ENCODE results near the gene TICRR. TPM values are rescaled to one million over a fixed set of nuclear protein-coding genes. Genes with fewer than 3 reads are reported as not detected.
A peak's percentile ranks its signal among the peaks of the same experiment; 100 is the strongest.

The TICRR gene
- total and polyA plus RNA-seq, 2 of the 13 experiments (the other 11 are each of a cell fraction or from before 2014, with no cell fraction given) = 4.1 to 14.3 TPM

DNA sequence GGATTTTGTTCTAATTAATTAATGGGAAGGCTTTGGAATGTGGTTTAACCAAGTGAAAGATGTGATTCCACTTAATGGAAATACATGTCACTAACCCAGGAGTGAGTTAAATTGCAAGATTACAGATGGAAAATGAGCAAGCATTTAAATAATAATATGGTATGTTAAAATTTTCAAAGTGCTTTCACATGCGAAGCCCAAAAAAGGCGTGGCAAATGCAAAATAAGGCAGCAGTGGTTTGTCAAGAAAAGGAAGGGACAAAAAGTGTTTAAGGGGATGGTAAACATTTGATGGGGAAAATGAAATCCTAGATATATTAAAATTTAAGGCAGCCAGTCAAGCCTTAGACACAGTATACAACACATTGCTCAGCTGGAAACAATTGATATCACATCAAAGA lies 2.9 kb downstream of the TICRR start:
- H3K4me2 ChIP-seq (ENCODE audit: low read depth, low read length) = peak overlapping the region; percentile 88
- FAIRE-seq (no peak), ATAC-seq (no peak), DNase-seq (ENCODE audit: low spot score) (no peak)
- no TSS peak for BruUV-seq (replicated peaks)
- H3K36me3 ChIP-seq (replicated peaks in 1 of 2; ENCODE audit: control insufficient read depth in 1 of 2, insufficient read depth in 2 of 2, low read length in 2 of 2) = peaks cover 3 to 22% of the 10 kb centered on the region in 2 experiments
- no peak overlapping the region for H2AFZ ChIP-seq (ENCODE audit: low read length)
- intact Hi-C loops (cut with micrococcal nuclease; ENCODE audit: unreplicated experiment) = no loop called here
- peaks cover 51% of the 10 kb centered on the region for H3K4me1 ChIP-seq (ENCODE audit: insufficient read depth, low read length)
- peak overlapping the region; percentile 4 for H3K27ac ChIP-seq (ENCODE audit: extremely low read length, insufficient read depth, low read length)
- H3K9me3 ChIP-seq (ENCODE audit: low read length) = no peaks in the 10 kb centered on the region
- H4K20me1 ChIP-seq (ENCODE audit: insufficient read depth, low read length) = no peaks in the 10 kb centered on the region
- H3K27me3 ChIP-seq (ENCODE audit: control insufficient read depth in 1 of 2, insufficient read depth in 2 of 2, low read length in 2 of 2) = no peaks in the 10 kb centered on the region; a peak in 1 of 5 replicates
- H3K4me3 ChIP-seq (replicated peaks in 1 of 3; ENCODE audit: insufficient read depth in 1 of 3, low read depth in 2 of 3, low read length in 3 of 3) = peak overlapping the region; percentile 15 to 67 (median 55); a peak in 5 of 6 replicates
- H3K9ac ChIP-seq (ENCODE audit: insufficient read depth, low read depth, low read length) = peak overlapping the region; percentile 52
- in situ Hi-C loops (cut with HindIII; ENCODE audit: extremely low pct_ligation_motif_present, low pct_unique_long_range_greater_than_20kb) = no loop called here
- POLR2A ChIA-PET = no interaction called here
- 89% methylated on average over 2 of the region's 2 CpGs for WGBS (ENCODE audit: low lambda C conversion rate)
- CTCF ChIA-PET (ENCODE audit: low intra/inter-chr PET ratio, low total read pairs) = no interaction called here
- peaks cover 68% of the 10 kb centered on the region for H3K79me2 ChIP-seq (ENCODE audit: insufficient read depth, low read length)
- TF ChIP-seq GMEB1 (CRISPR knock-in tag; IDR thresholded peaks at IDR 0.05; ENCODE audit: borderline replicate concordance) (no peak), SPEN (CRISPR knock-in tag; IDR thresholded peaks at IDR 0.05; ENCODE audit: low read depth) (no peak), MEIS2 (CRISPR knock-in tag; IDR thresholded peaks at IDR 0.05) (no peak), ZNF772 (CRISPR knock-in tag; IDR thresholded peaks at IDR 0.05) (no peak), ZFP41 (CRISPR knock-in tag; IDR thresholded peaks at IDR 0.05; ENCODE audit: borderline replicate concordance) (no peak), PAXIP1 (CRISPR knock-in tag; conservative IDR thresholded peaks at IDR 0.05) (no peak), NFIC (IDR thresholded peaks at IDR 0.05; ENCODE audit: low read length) (no peak), ZNF839 (CRISPR knock-in tag; IDR thresholded peaks at IDR 0.05; ENCODE audit: borderline replicate concordance) (no peak), PPARG (CRISPR knock-in tag; conservative IDR thresholded peaks at IDR 0.05) (no peak), ZSCAN30 (CRISPR knock-in tag; IDR thresholded peaks at IDR 0.05) (no peak), FOXO4 (CRISPR knock-in tag; conservative IDR thresholded peaks at IDR 0.05) (no peak), EHMT2 (IDR thresholded peaks at IDR 0.05; ENCODE audit: borderline replicate concordance, low read depth, low read length) (no peak)
- TF ChIP-seq, protein P1, sequence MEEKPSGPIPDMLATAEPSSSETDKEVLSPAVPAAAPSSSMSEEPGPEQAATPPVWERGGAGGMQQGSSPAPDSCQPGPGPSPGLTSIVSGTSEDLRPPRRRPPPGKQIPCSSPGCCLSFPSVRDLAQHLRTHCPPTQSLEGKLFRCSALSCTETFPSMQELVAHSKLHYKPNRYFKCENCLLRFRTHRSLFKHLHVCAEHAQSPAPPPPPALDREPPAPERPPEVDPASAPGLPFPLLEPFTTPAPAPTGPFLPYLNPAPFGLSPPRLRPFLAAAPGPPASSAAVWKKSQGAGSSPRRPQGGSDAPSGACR (CRISPR knock-in tag; IDR thresholded peaks at IDR 0.05) = no peak
- TF ChIP-seq, protein P2, sequence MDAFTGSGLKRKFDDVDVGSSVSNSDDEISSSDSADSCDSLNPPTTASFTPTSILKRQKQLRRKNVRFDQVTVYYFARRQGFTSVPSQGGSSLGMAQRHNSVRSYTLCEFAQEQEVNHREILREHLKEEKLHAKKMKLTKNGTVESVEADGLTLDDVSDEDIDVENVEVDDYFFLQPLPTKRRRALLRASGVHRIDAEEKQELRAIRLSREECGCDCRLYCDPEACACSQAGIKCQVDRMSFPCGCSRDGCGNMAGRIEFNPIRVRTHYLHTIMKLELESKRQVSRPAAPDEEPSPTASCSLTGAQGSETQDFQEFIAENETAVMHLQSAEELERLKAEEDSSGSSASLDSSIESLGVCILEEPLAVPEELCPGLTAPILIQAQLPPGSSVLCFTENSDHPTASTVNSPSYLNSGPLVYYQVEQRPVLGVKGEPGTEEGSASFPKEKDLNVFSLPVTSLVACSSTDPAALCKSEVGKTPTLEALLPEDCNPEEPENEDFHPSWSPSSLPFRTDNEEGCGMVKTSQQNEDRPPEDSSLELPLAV (CRISPR knock-in tag; conservative IDR thresholded peaks at IDR 0.05; ENCODE audit: low read depth) = no peak
